Measurements from ENCODE around the gene MRPL33. TPM values are rescaled to one million over a fixed set of nuclear protein-coding genes. Genes with fewer than 3 reads are reported as not detected.
A peak's percentile ranks its signal among the peaks of the same experiment; 100 is the strongest.

MRPL33 gene
- total RNA-seq, 1 donor from 2014 or later, result 3.4 TPM

GRCh38 chr2:27781496-27781895, 10.0 kb downstream of the MRPL33 start:
- peak overlapping the region in 1 of 2 donors; percentile 10 for H3K27ac ChIP-seq
- H3K4me3 ChIP-seq, result no peak overlapping the region
- H3K36me3 ChIP-seq, result peaks cover 0 to 6% of the 10 kb centered on the region in 2 donors
- no peaks in the 10 kb centered on the region for H3K27me3 ChIP-seq
- peaks cover 0 to 14% of the 10 kb centered on the region in 2 donors for H3K4me1 ChIP-seq
- DNase-seq (ENCODE audit: low spot score in 2 of 2), result no peak
- intact Hi-C loops (cut with DNase I), result no loop called here
- TF ChIP-seq, protein P1, sequence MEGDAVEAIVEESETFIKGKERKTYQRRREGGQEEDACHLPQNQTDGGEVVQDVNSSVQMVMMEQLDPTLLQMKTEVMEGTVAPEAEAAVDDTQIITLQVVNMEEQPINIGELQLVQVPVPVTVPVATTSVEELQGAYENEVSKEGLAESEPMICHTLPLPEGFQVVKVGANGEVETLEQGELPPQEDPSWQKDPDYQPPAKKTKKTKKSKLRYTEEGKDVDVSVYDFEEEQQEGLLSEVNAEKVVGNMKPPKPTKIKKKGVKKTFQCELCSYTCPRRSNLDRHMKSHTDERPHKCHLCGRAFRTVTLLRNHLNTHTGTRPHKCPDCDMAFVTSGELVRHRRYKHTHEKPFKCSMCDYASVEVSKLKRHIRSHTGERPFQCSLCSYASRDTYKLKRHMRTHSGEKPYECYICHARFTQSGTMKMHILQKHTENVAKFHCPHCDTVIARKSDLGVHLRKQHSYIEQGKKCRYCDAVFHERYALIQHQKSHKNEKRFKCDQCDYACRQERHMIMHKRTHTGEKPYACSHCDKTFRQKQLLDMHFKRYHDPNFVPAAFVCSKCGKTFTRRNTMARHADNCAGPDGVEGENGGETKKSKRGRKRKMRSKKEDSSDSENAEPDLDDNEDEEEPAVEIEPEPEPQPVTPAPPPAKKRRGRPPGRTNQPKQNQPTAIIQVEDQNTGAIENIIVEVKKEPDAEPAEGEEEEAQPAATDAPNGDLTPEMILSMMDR (IDR thresholded peaks at IDR 0.05), result no peak
- no peaks in the 10 kb centered on the region for H3K9me3 ChIP-seq

GRCh38 chr2:27782701-27783100, 11.2 kb downstream of the MRPL33 start:
- no peak for DNase-seq (ENCODE audit: low spot score in 2 of 2)
- TF ChIP-seq, protein P1 (IDR thresholded peaks at IDR 0.05), result no peak
- intact Hi-C loops (cut with DNase I), result no loop called here
- Histone ChIP-seq H3K4me3 (no peak overlapping the region), H3K36me3 (peaks cover 0 to 3% of the 10 kb centered on the region in 2 donors), H3K27me3 (no peaks in the 10 kb centered on the region), H3K27ac (no peak overlapping the region), H3K9me3 (no peaks in the 10 kb centered on the region), H3K4me1 (peaks cover 0 to 11% of the 10 kb centered on the region in 2 donors)

DNA sequence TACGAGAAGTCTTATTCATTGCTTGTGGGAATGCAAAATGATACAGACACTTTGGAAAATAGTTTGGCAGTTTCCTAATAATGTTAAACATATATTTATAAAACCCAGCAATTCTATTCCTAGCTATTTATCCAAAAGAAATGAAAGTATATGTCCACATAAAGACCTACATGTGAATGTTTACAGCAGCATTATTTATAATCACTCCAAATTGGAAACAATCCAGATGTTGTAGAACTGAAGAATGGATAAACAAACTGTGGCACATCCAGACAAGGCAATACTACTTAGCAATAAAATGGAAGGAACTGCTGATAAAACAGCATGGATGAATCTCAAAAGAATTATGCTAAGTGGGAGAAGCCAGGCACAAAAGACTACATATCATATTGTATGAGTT, 19.3 kb downstream of the MRPL33 start:
- Histone ChIP-seq H3K4me3 (no peak overlapping the region), H3K9me3 (no peaks in the 10 kb centered on the region), H3K4me1 (peaks cover 4 to 11% of the 10 kb centered on the region in 2 donors), H3K27me3 (no peaks in the 10 kb centered on the region), H3K36me3 (no peaks in the 10 kb centered on the region), H3K27ac (no peak overlapping the region)
- intact Hi-C loops (cut with DNase I), result no loop called here
- DNase-seq (ENCODE audit: low spot score in 2 of 2), result no peak
- TF ChIP-seq, protein P1 (IDR thresholded peaks at IDR 0.05), result no peak

DNA sequence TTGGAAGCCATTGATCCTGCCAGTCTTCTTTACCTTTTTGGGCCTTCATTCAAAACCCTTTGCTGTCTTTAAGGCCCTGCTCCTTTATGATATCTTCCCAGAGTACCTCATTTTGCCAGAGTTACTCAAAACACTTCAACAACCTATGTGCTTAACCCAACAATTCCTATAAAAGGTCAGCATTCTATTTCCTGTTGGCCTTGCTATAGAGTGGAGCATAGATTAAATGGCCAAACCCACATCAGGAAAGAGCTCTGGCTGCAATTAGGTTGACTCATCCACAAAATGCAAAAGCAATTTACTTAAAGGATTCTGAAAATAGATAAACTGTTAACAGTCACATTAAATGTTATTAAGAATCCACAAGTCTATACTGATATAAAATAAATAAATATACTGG, 21.2 kb downstream of the MRPL33 start:
- no peak for DNase-seq (ENCODE audit: low spot score in 2 of 2)
- TF ChIP-seq, protein P1 (IDR thresholded peaks at IDR 0.05), result no peak
- Histone ChIP-seq H3K27ac (peak overlapping the region in 1 of 2 donors; percentile 47), H3K9me3 (no peaks in the 10 kb centered on the region), H3K4me3 (no peak overlapping the region), H3K4me1 (peaks cover 16 to 28% of the 10 kb centered on the region in 2 donors), H3K27me3 (no peaks in the 10 kb centered on the region), H3K36me3 (no peaks in the 10 kb centered on the region)
- intact Hi-C loops (cut with DNase I), result no loop called here

DNA sequence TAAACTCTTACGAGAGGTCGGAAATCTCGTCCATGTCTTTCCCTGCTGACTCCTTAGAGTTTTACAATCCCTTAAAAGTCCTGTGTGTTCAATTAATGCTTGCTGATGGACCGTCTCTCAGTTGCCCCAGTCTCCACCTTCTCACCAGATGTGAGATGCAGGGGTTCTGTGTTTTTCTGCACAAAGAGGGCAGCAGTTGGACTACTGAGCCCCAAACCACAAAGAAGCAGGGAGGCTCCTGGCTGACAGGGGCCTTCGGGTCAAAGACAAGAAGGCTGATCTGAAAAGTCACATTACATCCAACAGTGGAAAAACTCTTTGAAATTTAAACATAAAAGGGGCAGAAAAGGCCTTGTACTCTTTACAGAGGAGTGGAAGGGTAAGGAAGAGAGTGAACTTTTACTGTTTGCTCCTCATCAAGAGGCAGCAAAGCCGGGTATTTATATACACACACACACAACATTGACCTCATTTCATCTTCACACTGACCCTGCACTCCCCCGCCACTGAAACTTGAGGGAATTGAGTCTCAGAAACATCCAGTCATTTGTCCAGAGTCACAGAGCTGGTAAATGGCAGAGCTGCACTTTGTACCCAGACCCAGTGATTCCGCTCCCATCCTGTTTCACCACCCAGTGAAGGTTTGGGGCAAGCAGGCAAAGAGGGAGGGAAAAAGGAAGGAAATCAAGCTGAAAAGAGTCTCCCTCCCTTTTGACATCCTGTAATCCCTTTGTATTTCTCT, 23.7 kb downstream of the MRPL33 start:
- intact Hi-C loops (cut with DNase I), result loop anchor here (5.0 kb wide), 1 partner anchor 547 kb away; no protein-coding TSS in a partner anchor
- Histone ChIP-seq H3K36me3 (no peaks in the 10 kb centered on the region), H3K27me3 (no peaks in the 10 kb centered on the region), H3K9me3 (no peaks in the 10 kb centered on the region), H3K4me1 (peaks cover 29 to 50% of the 10 kb centered on the region in 2 donors), H3K4me3 (no peak overlapping the region), H3K27ac (peak overlapping the region; percentile 96 to 98)
- DNase-seq (ENCODE audit: low spot score in 2 of 2), result no peak
- TF ChIP-seq, protein P1 (IDR thresholded peaks at IDR 0.05), result no peak
